ENCODE results near the gene CFAP65. TPM values are rescaled to one million over a fixed set of nuclear protein-coding genes. Genes with fewer than 3 reads are reported as not detected.

Gene CFAP65
- total RNA-seq, 1 experiment from 2014 or later: 0.52 TPM

DNA sequence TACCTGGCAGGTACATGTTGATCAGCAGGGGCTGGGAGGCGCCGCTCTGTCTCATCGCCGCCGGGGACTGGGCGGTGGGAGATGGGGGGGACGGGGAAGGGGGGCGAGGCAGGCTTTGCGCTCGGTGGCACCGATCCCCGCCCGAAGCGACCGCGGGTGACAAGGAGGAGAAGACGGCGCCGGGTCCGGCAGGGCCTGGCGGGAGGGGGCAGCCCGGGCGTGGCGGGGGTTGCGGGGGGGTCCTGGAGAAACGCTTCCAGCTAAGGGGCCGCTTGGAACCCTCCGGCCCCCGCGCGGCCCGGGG is 56.3 kb downstream of the CFAP65 start, which contains the start of gene FEV:
Gene FEV (minus strand): TSS at position 164 of the 304 bp plus-strand sequence. CDS start 109 bp downstream, at position 55.
- Histone ChIP-seq H2AFZ (ENCODE audit: low read depth, low read length, poor library complexity, severe bottlenecking) (no peak within 1 kb of the TSS), H3K4me2 (ENCODE audit: low read length) (no peak within 1 kb of the TSS), H4K20me1 (ENCODE audit: insufficient read depth) (no peaks in the 10 kb centered on the region), H3K9me2 (ENCODE audit: insufficient read depth) (no peaks in the 10 kb centered on the region), H3K27me3 (ENCODE audit: insufficient read depth, low read length) (0 out of 2 replicates have a peak, but pooled peaks cover 8% of the 10 kb centered on the region), H3K36me3 (ENCODE audit: control insufficient read depth in 1 of 2, insufficient read depth in 2 of 2, low read length in 2 of 2) (no peaks in the 10 kb centered on the region), H3K79me2 (ENCODE audit: insufficient read depth, low read length) (no peaks in the 10 kb centered on the region), H3K9me3 (ENCODE audit: control insufficient read depth in 1 of 2, insufficient read depth in 1 of 2, low read depth in 1 of 2, low read length in 2 of 2) (no peaks in the 10 kb centered on the region), H3K4me3 (replicated peaks in 1 of 2; ENCODE audit: low read depth in 1 of 2, low read length in 2 of 2) (no peak within 1 kb of the TSS), H3K9ac (ENCODE audit: low read length) (no peak within 1 kb of the TSS), H3K27ac (ENCODE audit: low read depth, low read length) (no peak within 1 kb of the TSS), H3K4me1 (ENCODE audit: control insufficient read depth in 1 of 2, insufficient read depth in 2 of 2, low read length in 2 of 2) (peaks cover 0 to 4% of the 10 kb centered on the region in 2 experiments; a peak in 1 of 4 replicates)
- RAD21 ChIA-PET (ENCODE audit: low non-redundant PET in 1 of 2, low total read pairs in 2 of 2, uncharacterized antibody in 2 of 2, unreplicated experiment in 2 of 2): no interaction called here
- ATAC-seq (no peak), DNase-seq (ENCODE audit: low read depth, low spot score) (no peak)
- TF ChIP-seq JUND (IDR thresholded peaks at IDR 0.05) (no peak), EZH2phosphoT487 (IDR thresholded peaks at IDR 0.05; ENCODE audit: borderline replicate concordance) (no peak), CEBPB (IDR thresholded peaks at IDR 0.05; ENCODE audit: low read depth) (no peak), ZFX (IDR thresholded peaks at IDR 0.05) (no peak), YY1 (IDR thresholded peaks at IDR 0.05; ENCODE audit: extremely low read depth, insufficient replicate concordance, low read depth, low read length) (no peak), EGR1 (IDR thresholded peaks at IDR 0.05; ENCODE audit: low read depth) (no peak), SP1 (IDR thresholded peaks at IDR 0.05; ENCODE audit: low read depth) (no peak), ELF1 (IDR thresholded peaks at IDR 0.05; ENCODE audit: borderline replicate concordance, low read depth) (no peak), RAD21 (IDR thresholded peaks at IDR 0.05; ENCODE audit: low read depth) (no peak), CTCF (IDR thresholded peaks at IDR 0.05 in 2 of 3, conservative IDR thresholded peaks at IDR 0.05 in 1 of 3; ENCODE audit: borderline replicate concordance in 1 of 3, insufficient read depth in 1 of 3, low read depth in 2 of 3, low read length in 2 of 3) (no peak), POLR2AphosphoS5 (IDR thresholded peaks at IDR 0.05; ENCODE audit: low read depth, low read length) (no peak), TCF7L2 (IDR thresholded peaks at IDR 0.05; ENCODE audit: borderline replicate concordance, extremely low read depth, insufficient read depth, insufficient read length) (no peak), POLR2A (IDR thresholded peaks at IDR 0.05; ENCODE audit: borderline replicate concordance, extremely low read depth, insufficient read depth, insufficient read length) (no peak), SIN3A (IDR thresholded peaks at IDR 0.05; ENCODE audit: low read depth) (no peak), REST (IDR thresholded peaks at IDR 0.05; ENCODE audit: low read depth) (no peak), ZNF274 (IDR thresholded peaks at IDR 0.05; ENCODE audit: low read depth, low read length) (no peak), FOSL1 (IDR thresholded peaks at IDR 0.05; ENCODE audit: low read depth) (no peak)
- TF ChIP-seq, protein P1, sequence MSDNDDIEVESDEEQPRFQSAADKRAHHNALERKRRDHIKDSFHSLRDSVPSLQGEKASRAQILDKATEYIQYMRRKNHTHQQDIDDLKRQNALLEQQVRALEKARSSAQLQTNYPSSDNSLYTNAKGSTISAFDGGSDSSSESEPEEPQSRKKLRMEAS (IDR thresholded peaks at IDR 0.05): no peak
- TF ChIP-seq, protein P2, sequence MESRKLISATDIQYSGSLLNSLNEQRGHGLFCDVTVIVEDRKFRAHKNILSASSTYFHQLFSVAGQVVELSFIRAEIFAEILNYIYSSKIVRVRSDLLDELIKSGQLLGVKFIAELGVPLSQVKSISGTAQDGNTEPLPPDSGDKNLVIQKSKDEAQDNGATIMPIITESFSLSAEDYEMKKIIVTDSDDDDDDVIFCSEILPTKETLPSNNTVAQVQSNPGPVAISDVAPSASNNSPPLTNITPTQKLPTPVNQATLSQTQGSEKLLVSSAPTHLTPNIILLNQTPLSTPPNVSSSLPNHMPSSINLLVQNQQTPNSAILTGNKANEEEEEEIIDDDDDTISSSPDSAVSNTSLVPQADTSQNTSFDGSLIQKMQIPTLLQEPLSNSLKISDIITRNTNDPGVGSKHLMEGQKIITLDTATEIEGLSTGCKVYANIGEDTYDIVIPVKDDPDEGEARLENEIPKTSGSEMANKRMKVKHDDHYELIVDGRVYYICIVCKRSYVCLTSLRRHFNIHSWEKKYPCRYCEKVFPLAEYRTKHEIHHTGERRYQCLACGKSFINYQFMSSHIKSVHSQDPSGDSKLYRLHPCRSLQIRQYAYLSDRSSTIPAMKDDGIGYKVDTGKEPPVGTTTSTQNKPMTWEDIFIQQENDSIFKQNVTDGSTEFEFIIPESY (IDR thresholded peaks at IDR 0.05; ENCODE audit: extremely low read depth, insufficient replicate concordance, low read length): no peak
- POLR2A ChIA-PET: no interaction called here
- CTCF ChIA-PET: no interaction called here
- BruUV-seq (replicated peaks): no TSS peak
- intact Hi-C loops (cut with micrococcal nuclease): no loop called here
